NCI-H1417 treated with DMSO at 0.1 percent for 48 hours (cell line): ENCODE measurements around the gene MXD1.
"Not testable (repeated sequence)": the region's sequence is repeated elsewhere in the genome, so short reads cannot be mapped to it uniquely, and the experiment has no call there.

Source experiments
- DNase-seq: peaks from one replicate; lab custom pipeline; 2025; lab: John Stamatoyannopoulos, UW

MXD1 gene

GRCh38 chr2:69914950-69915945 lies at the start of gene MXD1:
TSS of gene MXD1 (plus strand) at chr2:69915109. CDS start at chr2:69915331, 222 bp downstream.
- DNase-seq, result no peak

- DNase-seq, result no peak
These were observed 26.5 kb upstream of the MXD1 start for GRCh38 chr2:69888451-69888850.

GRCh38 chr2:69889302-69889701 lies 25.6 kb upstream of the MXD1 start:
- no peak for DNase-seq

- DNase-seq, result no peak
These were observed 24.0 kb upstream of the MXD1 start for GRCh38 chr2:69890881-69891280.

- DNase-seq, result not testable (repeated sequence)
These were observed 22.0 kb upstream of the MXD1 start for GRCh38 chr2:69892838-69893424.

- DNase-seq, result no peak
These were observed 21.0 kb upstream of the MXD1 start, which contains the start of gene SNRNP27 for GRCh38 chr2:69893684-69894551. TSS of gene SNRNP27 (plus strand) at chr2:69893956. CDS start at chr2:69893985, 29 bp downstream.

GRCh38 chr2:69894737-69895136 lies 20.2 kb upstream of the MXD1 start:
- not testable (repeated sequence) for DNase-seq

- DNase-seq, result no peak
These were observed 12.5 kb upstream of the MXD1 start for GRCh38 chr2:69902213-69902922.

GRCh38 chr2:69907216-69907615 lies 7.7 kb upstream of the MXD1 start:
- DNase-seq, result no peak

GRCh38 chr2:69911985-69912563 lies 2.8 kb upstream of the MXD1 start:
- peak; percentile 60 for DNase-seq

GRCh38 chr2:69914164-69914949 lies 552 bp upstream of the MXD1 start:
- peak; percentile 100 for DNase-seq

GRCh38 chr2:69916106-69916505 lies 1.2 kb downstream of the MXD1 start:
- DNase-seq, result no peak

GRCh38 chr2:69917852-69918251 lies 2.9 kb downstream of the MXD1 start:
- no peak for DNase-seq

- DNase-seq, result no peak
These were observed 3.5 kb downstream of the MXD1 start for GRCh38 chr2:69918401-69918800.

GRCh38 chr2:69923116-69923515 lies 8.2 kb downstream of the MXD1 start:
- no peak for DNase-seq

GRCh38 chr2:69926849-69927515 lies 12.1 kb downstream of the MXD1 start:
- no peak for DNase-seq

GRCh38 chr2:69931832-69932595 lies 17.1 kb downstream of the MXD1 start:
- DNase-seq, result no peak

- no peak for DNase-seq
These were observed 17.6 kb downstream of the MXD1 start for GRCh38 chr2:69932596-69932922.

- DNase-seq, result no peak
These were observed 18.4 kb downstream of the MXD1 start for GRCh38 chr2:69933254-69933828.
